Measurements from ENCODE around the gene ATMIN. TPM values are rescaled to one million over a fixed set of nuclear protein-coding genes. Genes with fewer than 3 reads are reported as not detected.

The ATMIN gene
- total RNA-seq, 1 donor from 2014 or later, result 40.0 TPM

- FAIRE-seq, result peak; percentile 96
- H3K27ac Mint-ChIP-seq (ENCODE audit: unreplicated experiment), result peak overlapping the region; percentile 91
- DNase-seq (ENCODE audit: low read depth), result peak; percentile 98
Measured at GRCh38 chr16:80993307-80993706, 42.3 kb upstream of the ATMIN start.

GRCh38 chr16:80993834-80994233 is 41.8 kb upstream of the ATMIN start:
- peaks cover 5% of the 10 kb centered on the region for H3K36me3 ChIP-seq (ENCODE audit: insufficient read depth, low read length)
- H3K27ac ChIP-seq (ENCODE audit: low read depth, low read length), result peak overlapping the region; percentile 91
- no peaks in the 10 kb centered on the region for H3K9me3 ChIP-seq (ENCODE audit: insufficient read depth, low read depth, low read length)
- TF ChIP-seq CTCF (IDR thresholded peaks at IDR 0.05; ENCODE audit: insufficient read depth, low read depth, low read length) (no peak), EZH2 (IDR thresholded peaks at IDR 0.05; ENCODE audit: insufficient read depth, low read length) (no peak)
- H3K4me3 ChIP-seq (ENCODE audit: insufficient read depth, low read depth, low read length), result no peak overlapping the region
- peaks cover 26% of the 10 kb centered on the region for H3K4me1 ChIP-seq (ENCODE audit: insufficient read depth, low read length)
- H3K9me3 Mint-ChIP-seq (ENCODE audit: unreplicated experiment), result no peaks in the 10 kb centered on the region
- FAIRE-seq, result no peak
- H3K9ac ChIP-seq (ENCODE audit: low read length), result peak overlapping the region; percentile 80
- peaks cover 42% of the 10 kb centered on the region for H3K4me1 Mint-ChIP-seq (ENCODE audit: low read depth, unreplicated experiment)
- H2AFZ ChIP-seq (ENCODE audit: low read depth, low read length), result no peak overlapping the region
- H3K79me2 ChIP-seq (ENCODE audit: insufficient read depth, low read length), result peaks cover 91% of the 10 kb centered on the region
- peak overlapping the region; percentile 91 for H3K27ac Mint-ChIP-seq (ENCODE audit: unreplicated experiment)
- no peaks in the 10 kb centered on the region for H3K27me3 ChIP-seq (ENCODE audit: insufficient read depth, low read length)
- H3K4me2 ChIP-seq (ENCODE audit: low read length), result peak overlapping the region; percentile 83
- DNase-seq (ENCODE audit: low read depth), result no peak
- H4K20me1 ChIP-seq (ENCODE audit: insufficient read depth, low read length), result peaks cover 2% of the 10 kb centered on the region
- peak overlapping the region; percentile 18 for H3K4me3 Mint-ChIP-seq (ENCODE audit: unreplicated experiment)
- no peaks in the 10 kb centered on the region for H3K27me3 Mint-ChIP-seq (ENCODE audit: low read depth, unreplicated experiment)
- no peaks in the 10 kb centered on the region for H3K36me3 Mint-ChIP-seq (ENCODE audit: low read depth, unreplicated experiment)

More at GRCh38 chr16:80993307-80993706, 42.3 kb upstream of the ATMIN start:
- Mint-ChIP-seq H3K4me3 (ENCODE audit: unreplicated experiment) (peak overlapping the region; percentile 18), H3K36me3 (ENCODE audit: low read depth, unreplicated experiment) (no peaks in the 10 kb centered on the region), H3K9me3 (ENCODE audit: unreplicated experiment) (no peaks in the 10 kb centered on the region), H3K4me1 (ENCODE audit: low read depth, unreplicated experiment) (peaks cover 42% of the 10 kb centered on the region), H3K27me3 (ENCODE audit: low read depth, unreplicated experiment) (no peaks in the 10 kb centered on the region)
- TF ChIP-seq EZH2 (IDR thresholded peaks at IDR 0.05; ENCODE audit: insufficient read depth, low read length) (no peak), CTCF (IDR thresholded peaks at IDR 0.05; ENCODE audit: insufficient read depth, low read depth, low read length) (no peak)
- H3K4me1 ChIP-seq (ENCODE audit: insufficient read depth, low read length), result peaks cover 26% of the 10 kb centered on the region
- H4K20me1 ChIP-seq (ENCODE audit: insufficient read depth, low read length), result no peaks in the 10 kb centered on the region
- no peak overlapping the region for H2AFZ ChIP-seq (ENCODE audit: low read depth, low read length)
- peak overlapping the region; percentile 41 for H3K4me3 ChIP-seq (ENCODE audit: insufficient read depth, low read depth, low read length)
- H3K27me3 ChIP-seq (ENCODE audit: insufficient read depth, low read length), result no peaks in the 10 kb centered on the region
- peak overlapping the region; percentile 80 for H3K9ac ChIP-seq (ENCODE audit: low read length)
- H3K36me3 ChIP-seq (ENCODE audit: insufficient read depth, low read length), result peaks cover 5% of the 10 kb centered on the region
- H3K9me3 ChIP-seq (ENCODE audit: insufficient read depth, low read depth, low read length), result no peaks in the 10 kb centered on the region
- H3K27ac ChIP-seq (ENCODE audit: low read depth, low read length), result peak overlapping the region; percentile 91
- peaks cover 90% of the 10 kb centered on the region for H3K79me2 ChIP-seq (ENCODE audit: insufficient read depth, low read length)
- peak overlapping the region; percentile 83 for H3K4me2 ChIP-seq (ENCODE audit: low read length)

- peaks cover 40% of the 10 kb centered on the region for H3K4me1 Mint-ChIP-seq (ENCODE audit: low read depth, unreplicated experiment)
- Histone ChIP-seq H3K79me2 (ENCODE audit: insufficient read depth, low read length) (peaks cover 91% of the 10 kb centered on the region), H3K36me3 (ENCODE audit: insufficient read depth, low read length) (peaks cover 5% of the 10 kb centered on the region), H3K27ac (ENCODE audit: low read depth, low read length) (peak overlapping the region; percentile 91), H4K20me1 (ENCODE audit: insufficient read depth, low read length) (peaks cover 7% of the 10 kb centered on the region), H3K4me2 (ENCODE audit: low read length) (peak overlapping the region; percentile 83), H3K9ac (ENCODE audit: low read length) (peak overlapping the region; percentile 80), H3K9me3 (ENCODE audit: insufficient read depth, low read depth, low read length) (no peaks in the 10 kb centered on the region), H2AFZ (ENCODE audit: low read depth, low read length) (no peak overlapping the region), H3K4me3 (ENCODE audit: insufficient read depth, low read depth, low read length) (no peak overlapping the region), H3K4me1 (ENCODE audit: insufficient read depth, low read length) (peaks cover 26% of the 10 kb centered on the region), H3K27me3 (ENCODE audit: insufficient read depth, low read length) (no peaks in the 10 kb centered on the region)
- no peak overlapping the region for H3K4me3 Mint-ChIP-seq (ENCODE audit: unreplicated experiment)
- no peak for FAIRE-seq
- H3K9me3 Mint-ChIP-seq (ENCODE audit: unreplicated experiment), result no peaks in the 10 kb centered on the region
- H3K27ac Mint-ChIP-seq (ENCODE audit: unreplicated experiment), result peak overlapping the region; percentile 91
- no peaks in the 10 kb centered on the region for H3K27me3 Mint-ChIP-seq (ENCODE audit: low read depth, unreplicated experiment)
- DNase-seq (ENCODE audit: low read depth), result peak; percentile 49
- H3K36me3 Mint-ChIP-seq (ENCODE audit: low read depth, unreplicated experiment), result no peaks in the 10 kb centered on the region
- TF ChIP-seq CTCF (IDR thresholded peaks at IDR 0.05; ENCODE audit: insufficient read depth, low read depth, low read length) (no peak), EZH2 (IDR thresholded peaks at IDR 0.05; ENCODE audit: insufficient read depth, low read length) (no peak)
Measured at GRCh38 chr16:80994451-80994850, 41.2 kb upstream of the ATMIN start.
